MM.1S (cell line): ENCODE data around the gene LIME1.

Experiments used
- DNase-seq: peaks from one replicate; pipeline ENCODE4 v3.0.0-alpha.2; 2015
- H2AFZ ChIP-seq: fragments of 300-600 bp; sonication (generic); 2 replicates; pipeline ENCODE4 v1.6.0; 2016; ENCODE audit warnings: antibody characterized with exemption, low read length
- H3F3A ChIP-seq: fragments of 300-600 bp; sonication (generic); 2 replicates; pipeline ENCODE4 v1.6.1; 2016; ENCODE audit warnings: mild to moderate bottlenecking, antibody characterized with exemption, low read length, moderate library complexity, mixed read lengths; ENCODE audit not compliant: insufficient read depth
- H3K27ac ChIP-seq: fragments of 300-600 bp; sonication (generic); 2 replicates; pipeline ENCODE4 v1.5.1; 2016; ENCODE audit warnings: mild to moderate bottlenecking, low read length
- H3K27me3 ChIP-seq: fragments of 300-600 bp; sonication (generic); replicated peaks from 2 replicates; pipeline ENCODE4 v1.6.0; 2016; ENCODE audit warnings: low read length; ENCODE audit not compliant: insufficient read depth
- H3K36me3 ChIP-seq: fragments of 300-600 bp; sonication (generic); replicated peaks from 2 replicates; pipeline ENCODE4 v1.6.1; 2016; ENCODE audit warnings: mild to moderate bottlenecking, low read length, mixed read lengths; ENCODE audit not compliant: insufficient read depth
- H3K4me1 ChIP-seq: fragments of 300-600 bp; sonication (generic); 2 replicates; pipeline ENCODE4 v1.6.1; 2016; ENCODE audit warnings: low read length, mixed read lengths
- H3K4me2 ChIP-seq: fragments of 300-600 bp; sonication (generic); 2 replicates; pipeline ENCODE4 v1.6.0; 2016; ENCODE audit warnings: low read depth, low read length
- H3K4me3 ChIP-seq: fragments of 300-600 bp; sonication (generic); 2 replicates; pipeline ENCODE4 v1.5.1; 2016; ENCODE audit warnings: low read length, mixed read lengths
- H3K79me2 ChIP-seq: fragments of 300-600 bp; sonication (generic); 2 replicates; pipeline ENCODE4 v1.6.1; 2016; ENCODE audit warnings: mixed run types, low read length, mixed read lengths
- H3K9ac ChIP-seq: fragments of 300-600 bp; sonication (generic); 2 replicates; pipeline ENCODE4 v1.6.1; 2016; ENCODE audit warnings: low read length, mixed read lengths
- H3K9me2 ChIP-seq: fragments of 300-600 bp; sonication (generic); replicated peaks from 2 replicates; pipeline ENCODE4 v1.6.1; 2016; ENCODE audit warnings: mild to moderate bottlenecking, low read length, mixed read lengths; ENCODE audit not compliant: insufficient read depth
- H3K9me3 ChIP-seq: fragments of 300-600 bp; sonication (generic); replicated peaks from 2 replicates; pipeline ENCODE4 v1.6.1; 2016; ENCODE audit warnings: mild to moderate bottlenecking, low read length, mixed read lengths; ENCODE audit not compliant: insufficient read depth
- H4K20me1 ChIP-seq: fragments of 300-600 bp; sonication (generic); 2 replicates; pipeline ENCODE4 v1.6.1; 2016; ENCODE audit warnings: mild to moderate bottlenecking, low read length, moderate library complexity, mixed read lengths; ENCODE audit not compliant: insufficient read depth
- CTCF ChIP-seq: fragments of 300-600 bp; sonication (generic); IDR thresholded peaks from 2 replicates; pipeline ENCODE4 v1.5.1; 2016; ENCODE audit warnings: antibody characterized with exemption, low read length, mixed read lengths
- EZH2 ChIP-seq: fragments of 300-600 bp; sonication (generic); optimal IDR thresholded peaks from 2 replicates; pipeline ENCODE3; 2017; ENCODE audit warnings: low read depth, mild to moderate bottlenecking, antibody characterized with exemption, low read length, mixed read lengths
- EZH2phosphoT487 ChIP-seq: fragments of 300-600 bp; sonication (generic); IDR thresholded peaks from 2 replicates; pipeline ENCODE4 v1.6.1; 2018; ENCODE audit warnings: antibody characterized with exemption, low read length

LIME1 gene

GRCh38 chr20:63754008-63754407, 17.5 kb downstream of the LIME1 start:
- Histone ChIP-seq H3K4me2 (no peak overlapping the region), H3K79me2 (no peaks in the 10 kb centered on the region), H3K9me3 (no peaks in the 10 kb centered on the region), H3K4me1 (no peaks in the 10 kb centered on the region), H4K20me1 (no peaks in the 10 kb centered on the region), H3K4me3 (no peak overlapping the region), H2AFZ (no peak overlapping the region), H3K27ac (no peak overlapping the region), H3K9me2 (no peaks in the 10 kb centered on the region), H3K36me3 (no peaks in the 10 kb centered on the region), H3F3A (no peaks in the 10 kb centered on the region), H3K27me3 (peaks cover 75% of the 10 kb centered on the region), H3K9ac (no peak overlapping the region)
- no peak for DNase-seq
- TF ChIP-seq EZH2 (no peak), CTCF (no peak), EZH2phosphoT487 (no peak)

DNA sequence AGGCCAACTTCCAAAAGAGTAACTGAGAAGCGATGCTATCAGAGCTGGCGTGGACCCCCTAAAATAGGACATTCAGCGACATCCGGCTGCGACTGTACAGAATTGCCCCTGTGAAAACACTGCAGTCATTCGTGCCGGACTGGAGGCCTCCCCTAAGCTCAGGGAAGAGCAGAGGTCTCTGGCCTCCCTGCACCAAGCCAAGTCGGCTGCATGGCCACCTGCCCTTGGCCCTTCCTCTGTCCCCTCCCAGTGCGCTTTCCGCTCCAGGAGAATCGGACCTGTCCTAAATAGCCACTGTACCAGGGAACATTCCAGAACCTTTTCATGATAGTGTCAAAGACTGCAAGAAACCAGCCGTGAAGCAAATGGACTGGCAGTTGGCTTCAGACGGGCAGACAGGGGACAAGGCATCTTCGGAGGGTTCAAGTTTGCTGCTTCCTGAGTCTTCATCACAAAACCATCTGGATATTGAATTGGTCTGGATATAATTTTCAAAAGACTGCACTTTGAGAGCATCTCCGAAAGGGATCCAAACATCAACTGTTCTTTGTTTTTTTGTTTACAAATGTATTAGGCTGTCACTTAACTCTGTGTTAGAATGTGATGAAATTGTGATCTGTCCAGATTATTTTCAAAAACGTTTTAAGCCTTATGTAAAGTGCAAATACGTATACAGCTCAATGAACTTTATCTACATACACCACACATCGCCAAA, 19.6 kb downstream of the LIME1 start:
- no peaks in the 10 kb centered on the region for H3K9me2 ChIP-seq
- H3K9me3 ChIP-seq, result no peaks in the 10 kb centered on the region
- no peak overlapping the region for H3K4me3 ChIP-seq
- H3K27me3 ChIP-seq, result peaks cover 83% of the 10 kb centered on the region
- no peaks in the 10 kb centered on the region for H3K36me3 ChIP-seq
- TF ChIP-seq EZH2phosphoT487 (no peak), EZH2 (no peak), CTCF (no peak)
- no peak overlapping the region for H3K27ac ChIP-seq
- no peak overlapping the region for H3K9ac ChIP-seq
- H2AFZ ChIP-seq, result no peak overlapping the region
- no peaks in the 10 kb centered on the region for H4K20me1 ChIP-seq
- no peaks in the 10 kb centered on the region for H3K79me2 ChIP-seq
- no peaks in the 10 kb centered on the region for H3K4me1 ChIP-seq
- DNase-seq, result no peak
- H3K4me2 ChIP-seq, result no peak overlapping the region
- no peaks in the 10 kb centered on the region for H3F3A ChIP-seq

DNA sequence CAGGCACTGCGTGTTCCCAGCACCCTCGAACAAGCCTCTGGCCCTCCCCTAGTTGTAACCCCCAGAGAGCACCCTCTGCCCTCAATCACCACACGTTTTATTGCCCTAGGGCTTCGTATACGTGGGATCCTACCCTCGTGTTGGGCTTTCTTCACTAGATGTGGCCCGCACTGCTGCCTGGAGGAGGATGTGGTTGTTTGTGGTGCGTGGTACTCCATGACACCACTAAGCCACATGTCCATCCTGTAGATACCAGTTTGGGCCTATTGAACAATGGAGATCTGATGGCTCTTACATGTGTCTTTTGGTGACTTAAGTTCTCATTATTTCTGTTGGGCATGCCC, 20.2 kb downstream of the LIME1 start:
- Histone ChIP-seq H3K9ac (no peak overlapping the region), H3K27me3 (peaks cover 88% of the 10 kb centered on the region), H3K4me1 (no peaks in the 10 kb centered on the region), H3K27ac (no peak overlapping the region), H3K36me3 (no peaks in the 10 kb centered on the region), H3K4me2 (no peak overlapping the region), H3K79me2 (no peaks in the 10 kb centered on the region), H4K20me1 (no peaks in the 10 kb centered on the region), H3K9me2 (no peaks in the 10 kb centered on the region), H2AFZ (no peak overlapping the region), H3K4me3 (no peak overlapping the region), H3K9me3 (no peaks in the 10 kb centered on the region), H3F3A (no peaks in the 10 kb centered on the region)
- TF ChIP-seq EZH2phosphoT487, result no peak
- TF ChIP-seq EZH2, result no peak
- DNase-seq, result no peak

DNA sequence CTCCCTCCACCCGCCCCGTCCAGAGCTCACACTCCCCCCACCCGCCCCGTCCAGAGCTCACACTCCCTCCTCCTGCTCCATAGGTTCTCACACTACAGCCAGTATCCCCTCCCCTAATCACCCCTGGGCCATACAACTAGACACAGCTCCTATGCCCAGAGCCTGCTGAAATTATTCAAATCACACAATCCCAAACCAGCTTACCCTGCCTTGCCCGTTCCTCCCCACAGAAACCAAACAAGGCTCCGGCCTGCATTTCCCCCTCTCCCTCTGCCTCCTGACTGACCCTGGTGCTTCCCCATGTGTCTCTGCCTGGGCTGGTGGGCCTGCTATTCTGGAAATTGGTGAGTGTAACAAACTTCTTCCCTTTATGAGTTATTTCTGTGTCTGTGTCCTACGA, 21.7 kb downstream of the LIME1 start:
- Histone ChIP-seq H3F3A (no peaks in the 10 kb centered on the region), H3K4me3 (no peak overlapping the region), H2AFZ (no peak overlapping the region), H3K27me3 (peaks cover 97% of the 10 kb centered on the region), H3K4me2 (no peak overlapping the region), H3K27ac (no peak overlapping the region), H3K36me3 (no peaks in the 10 kb centered on the region), H4K20me1 (no peaks in the 10 kb centered on the region), H3K9me3 (no peaks in the 10 kb centered on the region), H3K9me2 (no peaks in the 10 kb centered on the region), H3K79me2 (no peaks in the 10 kb centered on the region), H3K4me1 (no peaks in the 10 kb centered on the region), H3K9ac (no peak overlapping the region)
- no peak for DNase-seq
- no peak for TF ChIP-seq CTCF
- TF ChIP-seq EZH2phosphoT487, result no peak
- no peak for TF ChIP-seq EZH2
